Measurements from ENCODE around the gene HNF4A. TPM values are rescaled to one million over a fixed set of nuclear protein-coding genes. Genes with fewer than 3 reads are reported as not detected.

Gene HNF4A
- total and polyA plus RNA-seq, 2 of the 13 experiments (the other 11 are each of a cell fraction or from before 2014, with no cell fraction given), result 80.9 to 169 TPM

DNA sequence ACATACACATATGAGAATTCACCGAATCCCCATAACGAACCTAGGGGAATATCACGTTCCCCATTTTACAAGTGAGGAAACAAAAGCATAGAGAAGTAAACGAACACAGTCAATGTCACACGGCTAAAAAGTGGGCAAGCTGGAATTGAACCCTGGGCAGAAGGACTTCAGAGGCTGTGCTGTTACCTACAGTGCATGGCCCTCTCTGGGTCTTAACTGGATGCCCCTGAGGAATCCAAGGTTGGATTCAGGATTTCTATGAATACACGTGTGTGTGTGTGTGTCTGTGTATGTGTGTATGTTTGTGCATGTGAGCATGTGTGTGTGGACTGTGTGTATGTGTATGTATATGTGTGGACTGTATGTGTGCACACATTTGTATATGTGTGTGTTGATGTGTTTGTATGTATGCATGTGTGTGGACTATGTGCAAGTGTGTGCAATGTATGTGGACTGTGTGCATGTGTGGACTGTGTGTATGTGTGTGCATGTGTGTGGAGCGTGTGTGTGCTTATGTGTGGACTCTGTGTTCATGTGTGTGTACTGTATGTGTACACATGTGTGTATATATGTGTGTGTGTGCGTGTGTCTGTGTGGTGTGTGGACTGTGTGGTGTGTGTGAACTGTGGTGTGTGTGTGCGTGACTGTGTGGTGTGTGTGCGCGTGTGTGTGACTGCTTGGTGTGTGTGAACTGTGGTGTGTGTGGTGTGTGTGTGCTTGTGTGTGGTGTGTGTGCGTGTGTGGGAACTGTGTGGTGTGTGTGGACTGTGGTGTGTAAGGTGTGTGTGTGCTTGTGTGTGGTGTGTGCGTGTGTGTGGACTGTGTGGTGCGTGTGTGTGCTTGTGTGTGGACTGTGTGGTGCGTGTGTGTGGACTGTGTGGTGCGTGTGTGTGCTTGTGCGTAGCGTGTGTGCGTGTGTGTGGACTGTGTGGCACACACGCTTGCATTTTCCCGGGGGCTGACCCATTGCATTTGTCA is 49.0 kb downstream of the HNF4A start (continued):
- TF ChIP-seq, protein P1, sequence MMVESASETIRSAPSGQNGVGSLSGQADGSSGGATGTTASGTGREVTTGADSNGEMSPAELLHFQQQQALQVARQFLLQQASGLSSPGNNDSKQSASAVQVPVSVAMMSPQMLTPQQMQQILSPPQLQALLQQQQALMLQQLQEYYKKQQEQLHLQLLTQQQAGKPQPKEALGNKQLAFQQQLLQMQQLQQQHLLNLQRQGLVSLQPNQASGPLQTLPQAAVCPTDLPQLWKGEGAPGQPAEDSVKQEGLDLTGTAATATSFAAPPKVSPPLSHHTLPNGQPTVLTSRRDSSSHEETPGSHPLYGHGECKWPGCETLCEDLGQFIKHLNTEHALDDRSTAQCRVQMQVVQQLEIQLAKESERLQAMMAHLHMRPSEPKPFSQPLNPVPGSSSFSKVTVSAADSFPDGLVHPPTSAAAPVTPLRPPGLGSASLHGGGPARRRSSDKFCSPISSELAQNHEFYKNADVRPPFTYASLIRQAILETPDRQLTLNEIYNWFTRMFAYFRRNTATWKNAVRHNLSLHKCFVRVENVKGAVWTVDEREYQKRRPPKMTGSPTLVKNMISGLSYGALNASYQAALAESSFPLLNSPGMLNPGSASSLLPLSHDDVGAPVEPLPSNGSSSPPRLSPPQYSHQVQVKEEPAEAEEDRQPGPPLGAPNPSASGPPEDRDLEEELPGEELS (CRISPR knock-in tag; IDR thresholded peaks at IDR 0.05), result no peak
- TF ChIP-seq, protein P2, sequence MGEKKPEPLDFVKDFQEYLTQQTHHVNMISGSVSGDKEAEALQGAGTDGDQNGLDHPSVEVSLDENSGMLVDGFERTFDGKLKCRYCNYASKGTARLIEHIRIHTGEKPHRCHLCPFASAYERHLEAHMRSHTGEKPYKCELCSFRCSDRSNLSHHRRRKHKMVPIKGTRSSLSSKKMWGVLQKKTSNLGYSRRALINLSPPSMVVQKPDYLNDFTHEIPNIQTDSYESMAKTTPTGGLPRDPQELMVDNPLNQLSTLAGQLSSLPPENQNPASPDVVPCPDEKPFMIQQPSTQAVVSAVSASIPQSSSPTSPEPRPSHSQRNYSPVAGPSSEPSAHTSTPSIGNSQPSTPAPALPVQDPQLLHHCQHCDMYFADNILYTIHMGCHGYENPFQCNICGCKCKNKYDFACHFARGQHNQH (CRISPR knock-in tag; IDR thresholded peaks at IDR 0.05), result no peak
- no peak for TF ChIP-seq ZNF10 (CRISPR knock-in tag; IDR thresholded peaks at IDR 0.05; ENCODE audit: borderline replicate concordance, low read depth)
- TF ChIP-seq SAFB2 (CRISPR knock-in tag; IDR thresholded peaks at IDR 0.05; ENCODE audit: borderline replicate concordance, low read depth), result no peak
- TF ChIP-seq, protein P3, sequence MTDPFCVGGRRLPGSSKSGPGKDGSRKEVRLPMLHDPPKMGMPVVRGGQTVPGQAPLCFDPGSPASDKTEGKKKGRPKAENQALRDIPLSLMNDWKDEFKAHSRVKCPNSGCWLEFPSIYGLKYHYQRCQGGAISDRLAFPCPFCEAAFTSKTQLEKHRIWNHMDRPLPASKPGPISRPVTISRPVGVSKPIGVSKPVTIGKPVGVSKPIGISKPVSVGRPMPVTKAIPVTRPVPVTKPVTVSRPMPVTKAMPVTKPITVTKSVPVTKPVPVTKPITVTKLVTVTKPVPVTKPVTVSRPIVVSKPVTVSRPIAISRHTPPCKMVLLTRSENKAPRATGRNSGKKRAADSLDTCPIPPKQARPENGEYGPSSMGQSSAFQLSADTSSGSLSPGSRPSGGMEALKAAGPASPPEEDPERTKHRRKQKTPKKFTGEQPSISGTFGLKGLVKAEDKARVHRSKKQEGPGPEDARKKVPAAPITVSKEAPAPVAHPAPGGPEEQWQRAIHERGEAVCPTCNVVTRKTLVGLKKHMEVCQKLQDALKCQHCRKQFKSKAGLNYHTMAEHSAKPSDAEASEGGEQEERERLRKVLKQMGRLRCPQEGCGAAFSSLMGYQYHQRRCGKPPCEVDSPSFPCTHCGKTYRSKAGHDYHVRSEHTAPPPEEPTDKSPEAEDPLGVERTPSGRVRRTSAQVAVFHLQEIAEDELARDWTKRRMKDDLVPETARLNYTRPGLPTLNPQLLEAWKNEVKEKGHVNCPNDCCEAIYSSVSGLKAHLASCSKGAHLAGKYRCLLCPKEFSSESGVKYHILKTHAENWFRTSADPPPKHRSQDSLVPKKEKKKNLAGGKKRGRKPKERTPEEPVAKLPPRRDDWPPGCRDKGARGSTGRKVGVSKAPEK (CRISPR knock-in tag; IDR thresholded peaks at IDR 0.05; ENCODE audit: borderline replicate concordance), result no peak
- TF ChIP-seq, protein P4, sequence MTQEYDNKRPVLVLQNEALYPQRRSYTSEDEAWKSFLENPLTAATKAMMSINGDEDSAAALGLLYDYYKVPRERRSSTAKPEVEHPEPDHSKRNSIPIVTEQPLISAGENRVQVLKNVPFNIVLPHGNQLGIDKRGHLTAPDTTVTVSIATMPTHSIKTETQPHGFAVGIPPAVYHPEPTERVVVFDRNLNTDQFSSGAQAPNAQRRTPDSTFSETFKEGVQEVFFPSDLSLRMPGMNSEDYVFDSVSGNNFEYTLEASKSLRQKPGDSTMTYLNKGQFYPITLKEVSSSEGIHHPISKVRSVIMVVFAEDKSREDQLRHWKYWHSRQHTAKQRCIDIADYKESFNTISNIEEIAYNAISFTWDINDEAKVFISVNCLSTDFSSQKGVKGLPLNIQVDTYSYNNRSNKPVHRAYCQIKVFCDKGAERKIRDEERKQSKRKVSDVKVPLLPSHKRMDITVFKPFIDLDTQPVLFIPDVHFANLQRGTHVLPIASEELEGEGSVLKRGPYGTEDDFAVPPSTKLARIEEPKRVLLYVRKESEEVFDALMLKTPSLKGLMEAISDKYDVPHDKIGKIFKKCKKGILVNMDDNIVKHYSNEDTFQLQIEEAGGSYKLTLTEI (CRISPR knock-in tag; conservative IDR thresholded peaks at IDR 0.05), result no peak; the same call in 1 of the 2 replicates
- peak; percentile 62 for TF ChIP-seq SALL1 (CRISPR knock-in tag; IDR thresholded peaks at IDR 0.05)
- TF ChIP-seq SATB2 (CRISPR knock-in tag; IDR thresholded peaks at IDR 0.05), result no peak
- TF ChIP-seq MED8 (CRISPR knock-in tag; IDR thresholded peaks at IDR 0.05; ENCODE audit: insufficient replicate concordance), result no peak
- TF ChIP-seq HOXD1 (CRISPR knock-in tag; IDR thresholded peaks at IDR 0.05), result no peak
- TF ChIP-seq, protein P5, sequence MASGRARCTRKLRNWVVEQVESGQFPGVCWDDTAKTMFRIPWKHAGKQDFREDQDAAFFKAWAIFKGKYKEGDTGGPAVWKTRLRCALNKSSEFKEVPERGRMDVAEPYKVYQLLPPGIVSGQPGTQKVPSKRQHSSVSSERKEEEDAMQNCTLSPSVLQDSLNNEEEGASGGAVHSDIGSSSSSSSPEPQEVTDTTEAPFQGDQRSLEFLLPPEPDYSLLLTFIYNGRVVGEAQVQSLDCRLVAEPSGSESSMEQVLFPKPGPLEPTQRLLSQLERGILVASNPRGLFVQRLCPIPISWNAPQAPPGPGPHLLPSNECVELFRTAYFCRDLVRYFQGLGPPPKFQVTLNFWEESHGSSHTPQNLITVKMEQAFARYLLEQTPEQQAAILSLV (CRISPR knock-in tag; IDR thresholded peaks at IDR 0.05; ENCODE audit: borderline replicate concordance), result no peak
- no peak for TF ChIP-seq PHB2 (IDR thresholded peaks at IDR 0.05; ENCODE audit: partially characterized antibody)
- TF ChIP-seq TARDBP (CRISPR knock-in tag; IDR thresholded peaks at IDR 0.05), result peak; percentile 100
- no peak for TF ChIP-seq HNRNPK (IDR thresholded peaks at IDR 0.05; ENCODE audit: low read depth, low read length, poor library complexity, severe bottlenecking)
- no peak for TF ChIP-seq AHR (CRISPR knock-in tag; IDR thresholded peaks at IDR 0.05)
- no peak for TF ChIP-seq ZIK1 (CRISPR knock-in tag; IDR thresholded peaks at IDR 0.05; ENCODE audit: borderline replicate concordance, low read depth)
- TF ChIP-seq FOXK2 (IDR thresholded peaks at IDR 0.05), result peak; percentile 42; the same call in 1 of the 2 replicates
- TF ChIP-seq NR2C2 (CRISPR knock-in tag; IDR thresholded peaks at IDR 0.05; ENCODE audit: borderline replicate concordance), result no peak
- no peak for TF ChIP-seq NFKB2 (CRISPR knock-in tag; IDR thresholded peaks at IDR 0.05; ENCODE audit: borderline replicate concordance)
